ENCODE measurements around the gene KANSL1.

DNA sequence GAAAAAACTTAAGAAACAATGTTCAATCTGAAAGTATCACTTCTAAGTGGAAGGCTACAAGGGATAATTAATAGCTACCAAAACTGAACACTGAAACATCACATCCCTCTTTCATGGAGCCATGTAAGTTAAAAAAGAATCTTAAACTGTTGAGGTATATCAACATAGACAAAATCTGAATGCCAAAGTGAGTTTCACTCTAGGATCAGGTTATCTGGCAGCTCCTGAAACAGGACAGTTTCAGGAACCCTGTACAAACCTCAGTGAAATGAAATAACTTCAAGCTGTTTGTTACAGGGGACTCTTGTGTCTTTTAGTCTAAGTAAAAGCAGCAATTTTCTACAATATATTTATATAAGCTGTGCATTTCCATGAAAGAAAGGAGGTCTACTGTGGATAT is 73.2 kb downstream of the KANSL1 start:
- TF ChIP-seq, protein P1, sequence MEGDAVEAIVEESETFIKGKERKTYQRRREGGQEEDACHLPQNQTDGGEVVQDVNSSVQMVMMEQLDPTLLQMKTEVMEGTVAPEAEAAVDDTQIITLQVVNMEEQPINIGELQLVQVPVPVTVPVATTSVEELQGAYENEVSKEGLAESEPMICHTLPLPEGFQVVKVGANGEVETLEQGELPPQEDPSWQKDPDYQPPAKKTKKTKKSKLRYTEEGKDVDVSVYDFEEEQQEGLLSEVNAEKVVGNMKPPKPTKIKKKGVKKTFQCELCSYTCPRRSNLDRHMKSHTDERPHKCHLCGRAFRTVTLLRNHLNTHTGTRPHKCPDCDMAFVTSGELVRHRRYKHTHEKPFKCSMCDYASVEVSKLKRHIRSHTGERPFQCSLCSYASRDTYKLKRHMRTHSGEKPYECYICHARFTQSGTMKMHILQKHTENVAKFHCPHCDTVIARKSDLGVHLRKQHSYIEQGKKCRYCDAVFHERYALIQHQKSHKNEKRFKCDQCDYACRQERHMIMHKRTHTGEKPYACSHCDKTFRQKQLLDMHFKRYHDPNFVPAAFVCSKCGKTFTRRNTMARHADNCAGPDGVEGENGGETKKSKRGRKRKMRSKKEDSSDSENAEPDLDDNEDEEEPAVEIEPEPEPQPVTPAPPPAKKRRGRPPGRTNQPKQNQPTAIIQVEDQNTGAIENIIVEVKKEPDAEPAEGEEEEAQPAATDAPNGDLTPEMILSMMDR (conservative IDR thresholded peaks at IDR 0.05; ENCODE audit: low read depth, low read length): no peak
- TF ChIP-seq POLR2A (IDR thresholded peaks at IDR 0.05; ENCODE audit: low read depth, low read length) (no peak), BHLHE40 (IDR thresholded peaks at IDR 0.05; ENCODE audit: low read depth, low read length) (no peak), RCOR1 (IDR thresholded peaks at IDR 0.05; ENCODE audit: insufficient replicate concordance, low read length) (no peak), CEBPB (IDR thresholded peaks at IDR 0.05; ENCODE audit: low read depth, low read length) (no peak), FOS (IDR thresholded peaks at IDR 0.05; ENCODE audit: low read depth, low read length) (no peak), NFE2L2 (IDR thresholded peaks at IDR 0.05; ENCODE audit: low read depth, low read length) (no peak), SMC3 (IDR thresholded peaks at IDR 0.05; ENCODE audit: low read depth, low read length) (no peak), RAD21 (IDR thresholded peaks at IDR 0.05; ENCODE audit: low read length) (no peak), MXI1 (IDR thresholded peaks at IDR 0.05; ENCODE audit: borderline replicate concordance, low read depth, low read length) (no peak), MAZ (IDR thresholded peaks at IDR 0.05; ENCODE audit: borderline replicate concordance, low read depth, low read length) (no peak), RFX5 (IDR thresholded peaks at IDR 0.05; ENCODE audit: low read depth, low read length) (no peak)
- TF ChIP-seq, protein P2, sequence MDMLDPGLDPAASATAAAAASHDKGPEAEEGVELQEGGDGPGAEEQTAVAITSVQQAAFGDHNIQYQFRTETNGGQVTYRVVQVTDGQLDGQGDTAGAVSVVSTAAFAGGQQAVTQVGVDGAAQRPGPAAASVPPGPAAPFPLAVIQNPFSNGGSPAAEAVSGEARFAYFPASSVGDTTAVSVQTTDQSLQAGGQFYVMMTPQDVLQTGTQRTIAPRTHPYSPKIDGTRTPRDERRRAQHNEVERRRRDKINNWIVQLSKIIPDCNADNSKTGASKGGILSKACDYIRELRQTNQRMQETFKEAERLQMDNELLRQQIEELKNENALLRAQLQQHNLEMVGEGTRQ (IDR thresholded peaks at IDR 0.05; ENCODE audit: low read depth, low read length): no peak

All from IMR-90 (cell line).